HG03159 (cell line): ENCODE data around the gene CPEB3.
"Not testable (repeated sequence)": the region's sequence is repeated elsewhere in the genome, so short reads cannot be mapped to it uniquely, and the experiment has no call there.

ENCODE experiments used
- ATAC-seq: cut with Tn5 transposase; IDR thresholded peaks from one replicate; pipeline ENCODE4 v1.9.1; 2021; ENCODE audit warnings: mild to moderate bottlenecking, moderate library complexity; ENCODE audit not compliant: unreplicated experiment

CPEB3 gene

DNA sequence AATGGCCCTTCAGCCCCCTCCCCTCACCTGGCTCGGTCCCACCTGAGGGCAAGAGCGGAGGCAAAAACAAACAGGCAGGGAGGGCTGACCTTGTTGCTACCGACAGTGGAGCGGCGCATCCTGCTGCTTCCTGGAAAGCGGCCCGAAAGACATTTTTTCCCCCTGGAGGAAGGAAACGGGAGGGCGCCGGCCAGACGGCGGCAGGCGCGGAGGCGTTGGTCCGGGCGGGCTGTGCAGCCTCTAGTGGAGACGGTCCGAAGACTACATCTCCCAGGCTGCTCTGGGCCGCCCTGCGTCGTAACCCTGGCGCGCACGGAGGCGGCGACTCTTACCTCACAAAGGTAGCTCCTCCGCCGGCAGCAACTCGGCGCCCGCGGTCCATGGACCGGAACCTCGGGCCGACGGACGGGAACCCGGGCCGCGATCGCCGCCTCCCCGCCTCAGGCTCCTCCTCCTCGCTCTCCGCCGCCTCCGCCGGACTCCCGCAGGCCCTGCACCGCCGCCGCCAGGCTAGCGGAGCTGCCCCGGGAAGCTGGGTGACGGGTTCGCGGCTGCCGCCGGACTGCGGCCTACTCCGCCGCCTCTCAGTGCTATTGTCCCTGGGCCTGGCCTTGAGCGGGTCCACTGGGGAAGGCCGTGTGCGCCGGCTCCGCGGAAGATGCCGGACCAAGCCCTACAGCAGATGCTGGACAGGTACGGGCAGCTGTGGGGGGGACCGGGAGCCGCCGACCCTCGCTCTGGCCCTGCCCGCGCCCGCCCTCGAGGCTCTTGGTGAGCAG lies at the start of gene CPEB3, which contains the start of gene MARCHF5:
TSS of gene CPEB3 (minus strand) at position 242 of the 779 bp plus-strand sequence. CDS start 50,728 bp downstream, outside the sequence.
TSS of gene MARCHF5 (plus strand) at position 331 of the 779 bp plus-strand sequence. CDS start at position 659, 328 bp downstream.
- ATAC-seq: peak; percentile 99

DNA sequence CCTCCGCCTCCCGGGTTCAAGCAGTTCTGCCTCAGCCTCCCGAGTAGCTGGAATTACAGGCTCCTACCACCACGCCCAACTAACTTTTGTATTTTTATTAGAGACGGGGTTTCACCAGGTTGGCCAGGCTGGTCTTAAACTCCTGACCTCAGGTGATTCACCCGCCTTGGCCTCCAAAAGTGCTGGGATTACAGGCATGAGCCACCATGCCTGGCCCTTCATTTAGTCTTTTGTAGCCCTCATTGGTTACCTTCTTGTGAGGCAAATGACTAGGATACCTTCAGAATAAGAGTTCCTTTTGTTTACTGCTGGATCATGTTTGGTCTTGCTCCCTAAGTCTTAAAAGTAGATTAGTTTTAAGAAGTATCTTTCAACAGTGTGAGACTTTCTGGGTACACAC lies 39.0 kb upstream of the CPEB3 start:
- not testable (repeated sequence) for ATAC-seq

DNA sequence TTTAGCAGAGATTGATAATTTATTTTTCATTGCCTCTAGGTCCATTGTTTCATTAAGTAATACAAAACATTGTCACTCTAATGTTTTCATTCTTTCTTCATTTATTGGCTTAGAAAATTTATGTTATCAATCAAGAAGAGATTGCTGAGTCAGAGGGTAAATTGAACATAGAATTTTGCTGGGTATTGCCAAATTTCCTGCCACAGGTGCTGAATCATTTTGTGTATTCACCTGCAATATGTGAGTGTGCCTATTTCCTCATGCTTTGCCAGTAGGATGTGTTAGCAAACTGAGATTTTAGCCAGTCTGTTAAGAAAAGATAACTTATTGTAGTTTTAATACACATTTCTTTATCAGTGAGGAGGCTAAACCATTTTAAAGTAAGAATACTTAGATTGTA lies 38.1 kb upstream of the CPEB3 start:
- ATAC-seq: no peak

DNA sequence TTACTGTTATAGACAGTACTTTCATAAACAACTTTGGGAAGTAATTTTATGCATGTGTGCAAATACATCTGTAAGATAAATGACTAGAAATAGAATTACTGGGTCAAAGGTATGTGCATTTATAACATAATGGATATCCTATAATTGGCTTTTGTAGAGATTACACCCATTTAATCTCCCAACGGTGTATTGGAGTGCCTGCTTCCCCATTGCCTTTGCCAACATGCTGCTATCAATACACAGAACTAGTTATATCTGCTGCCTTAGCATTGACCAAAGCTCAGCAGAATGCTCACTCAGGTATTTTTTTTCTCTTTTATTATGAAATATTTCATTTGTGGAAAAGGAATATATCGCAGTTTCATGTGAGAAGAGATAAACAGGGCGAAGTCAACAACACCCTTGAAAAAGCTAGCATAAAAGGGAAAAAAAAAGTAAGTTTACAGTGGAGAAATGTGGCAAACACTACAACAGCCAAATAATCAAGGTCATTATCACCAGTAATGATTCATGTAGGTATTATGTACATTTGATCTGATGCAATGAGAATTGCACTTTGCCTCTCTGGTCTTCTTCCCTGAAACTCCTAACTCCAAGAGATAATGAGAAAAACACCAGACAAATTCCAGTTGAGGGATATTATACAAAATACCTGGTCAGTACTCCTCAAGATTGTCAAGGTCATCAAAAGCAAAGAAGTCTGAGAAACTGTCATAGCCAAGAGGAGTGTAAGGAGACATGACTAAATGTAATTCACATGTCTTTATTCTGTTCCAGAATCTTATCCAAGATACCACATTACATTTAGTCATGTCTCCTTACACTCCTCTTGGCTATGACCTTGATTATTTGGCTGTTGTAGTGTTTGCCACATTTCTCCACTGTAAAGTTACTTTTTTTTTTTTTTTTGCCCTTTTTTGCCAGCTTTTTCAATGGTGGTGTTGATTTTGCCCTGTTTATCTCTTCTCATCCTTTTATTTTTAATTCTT lies 36.9 kb upstream of the CPEB3 start:
- no peak for ATAC-seq

DNA sequence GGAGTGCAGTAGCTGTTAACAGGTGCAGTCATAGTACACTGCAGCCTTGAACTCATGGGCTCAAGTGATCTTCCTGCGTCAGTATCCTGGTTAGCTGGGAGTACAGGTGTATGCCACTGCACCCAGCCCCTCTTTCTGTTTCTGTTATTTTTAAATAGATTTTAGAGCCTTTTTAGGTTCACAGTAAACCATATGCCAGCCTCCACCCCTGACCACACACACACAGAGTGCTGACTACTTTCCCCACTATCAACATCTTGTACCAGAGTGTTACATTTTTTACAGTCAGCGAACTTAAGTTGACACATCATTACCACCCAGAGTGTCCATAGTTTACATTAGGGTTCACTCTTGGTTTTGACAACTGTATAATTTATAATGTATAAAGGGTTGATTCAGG lies 32.2 kb upstream of the CPEB3 start:
- no peak for ATAC-seq

DNA sequence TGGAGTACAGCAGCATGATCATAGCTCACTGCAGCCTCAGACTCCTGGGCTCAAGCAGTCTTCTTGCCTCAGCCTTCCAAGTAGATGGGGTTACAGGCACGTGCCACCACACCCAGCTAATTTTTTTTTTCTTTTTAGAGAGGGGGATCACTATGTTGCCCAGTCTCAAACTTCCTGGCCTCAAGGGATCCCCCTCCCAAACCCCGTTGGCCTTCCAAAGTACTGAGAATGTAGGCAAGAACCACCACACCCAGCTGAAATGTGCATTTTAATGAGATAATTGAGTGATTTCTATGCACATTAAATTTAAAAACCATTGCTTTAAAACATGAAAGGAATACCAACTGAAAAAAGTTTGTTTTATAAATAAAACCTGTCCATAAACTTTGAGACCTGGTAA lies 25.7 kb upstream of the CPEB3 start:
- no peak for ATAC-seq

DNA sequence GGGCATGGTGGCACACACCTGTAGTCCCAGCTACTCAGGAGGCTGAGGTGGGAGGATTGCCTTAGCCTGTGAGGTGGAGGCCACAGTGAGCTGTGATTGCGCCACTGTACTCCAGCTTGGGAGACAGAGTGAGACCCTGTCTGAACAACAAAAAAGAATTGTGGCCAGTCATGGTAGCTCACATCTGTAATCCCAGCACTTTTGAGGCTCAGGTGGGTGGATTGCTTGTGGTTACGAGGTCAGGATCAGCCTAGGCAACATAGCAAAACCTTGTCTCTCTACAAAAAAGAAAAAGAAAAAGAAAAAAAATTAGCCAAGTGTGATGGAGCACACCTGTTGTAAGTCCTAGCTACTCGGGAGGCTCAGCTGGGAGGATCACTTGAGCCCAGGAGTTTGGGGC lies 22.9 kb upstream of the CPEB3 start:
- no peak for ATAC-seq

DNA sequence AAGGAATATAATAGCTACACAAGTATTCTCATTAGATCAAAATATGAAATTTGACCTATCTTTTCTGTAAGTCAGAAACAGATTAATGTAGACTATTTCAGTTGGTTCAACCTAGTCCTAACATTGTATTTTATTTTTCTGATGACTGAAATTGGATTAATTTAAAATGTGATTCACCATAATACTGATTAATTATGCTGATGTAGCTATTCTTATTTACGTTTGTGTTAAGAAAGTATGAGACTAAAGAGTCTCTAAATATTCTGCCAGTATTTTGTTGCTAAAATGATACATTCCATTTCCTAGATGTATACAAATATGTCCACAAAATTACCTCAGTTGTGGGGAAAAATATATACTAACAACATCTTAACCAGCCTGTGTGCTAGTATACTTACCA lies 18.4 kb upstream of the CPEB3 start:
- no peak for ATAC-seq

DNA sequence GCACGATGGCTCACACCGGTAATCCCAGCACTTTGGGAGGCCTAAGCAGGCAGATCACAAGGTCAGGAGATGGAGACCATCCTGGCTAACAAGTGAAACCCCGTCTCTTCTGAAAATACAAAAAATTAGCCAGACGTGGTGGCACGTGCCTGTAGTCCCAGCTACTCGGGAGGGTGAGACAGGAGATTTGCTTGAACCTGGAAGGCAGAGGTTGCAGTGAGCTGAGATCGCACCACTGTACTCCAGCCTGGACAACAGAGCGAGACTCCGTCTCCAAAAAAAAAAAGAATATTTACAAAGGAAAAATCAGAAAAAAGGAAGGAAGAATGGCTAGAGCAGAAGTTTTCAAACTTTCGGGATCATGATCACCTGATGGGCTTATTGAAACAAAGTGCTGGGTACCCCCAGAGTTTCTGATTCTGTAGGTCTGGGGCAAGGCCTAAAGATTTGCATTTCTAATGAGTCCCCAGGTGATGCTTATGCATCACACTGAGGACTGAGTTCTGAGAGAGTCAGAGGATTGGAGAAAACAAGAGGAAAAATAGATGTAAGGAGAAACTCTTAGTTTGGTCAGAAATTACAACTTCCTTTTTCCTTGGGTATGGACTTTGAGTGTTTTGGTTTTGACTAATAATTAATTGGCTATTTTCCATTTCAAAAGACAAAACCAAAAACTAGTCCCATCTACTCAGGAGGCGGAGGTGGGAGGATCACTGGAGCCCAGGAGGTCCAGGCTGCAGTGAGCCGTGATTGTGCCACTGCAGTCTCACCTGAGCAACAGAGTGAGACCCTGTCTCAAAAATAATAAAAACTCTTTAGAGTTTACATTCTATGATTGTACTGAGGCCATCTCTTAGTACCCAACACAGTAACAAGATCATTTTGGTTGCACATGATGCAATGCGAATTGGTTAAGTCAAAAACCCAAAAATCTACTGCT lies 14.5 kb upstream of the CPEB3 start:
- no peak for ATAC-seq

DNA sequence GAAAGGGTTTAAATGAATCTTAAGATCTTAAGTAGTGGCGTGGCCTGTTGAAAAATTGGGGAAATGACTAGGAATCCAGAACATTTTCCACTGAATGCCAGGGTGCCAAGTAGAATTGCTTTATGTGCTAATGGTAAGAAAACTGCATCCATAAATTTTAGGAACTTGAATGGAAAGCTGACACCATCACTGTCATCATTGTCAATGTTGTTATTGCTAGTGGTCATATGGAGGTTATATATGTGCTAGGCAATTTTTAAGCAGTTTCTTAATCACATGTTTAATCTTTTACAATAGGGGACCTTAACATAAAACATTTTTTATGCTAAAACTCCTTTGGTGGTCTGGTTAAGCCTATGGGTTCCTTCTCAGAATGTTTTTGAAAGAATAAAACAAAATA lies 13.2 kb upstream of the CPEB3 start:
- ATAC-seq: no peak

DNA sequence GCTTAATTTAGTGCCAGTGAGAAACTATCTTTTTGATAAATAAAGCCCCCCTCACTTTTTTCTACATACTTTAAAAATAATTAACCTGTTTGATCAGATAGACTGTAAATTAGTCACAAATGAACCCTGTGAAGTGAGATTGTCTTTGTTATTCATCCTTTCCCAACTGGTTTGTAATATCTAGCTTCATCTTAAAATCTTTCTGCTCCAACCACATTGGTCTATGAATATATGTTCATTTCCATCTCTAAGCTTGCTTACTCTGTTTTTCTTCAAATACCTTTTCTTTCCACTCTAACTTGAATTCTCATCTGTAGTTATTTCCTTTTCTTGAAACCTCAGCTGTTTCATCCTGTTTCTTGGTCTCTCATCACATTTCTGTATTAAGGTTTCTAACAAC lies 12.2 kb upstream of the CPEB3 start:
- no peak for ATAC-seq

DNA sequence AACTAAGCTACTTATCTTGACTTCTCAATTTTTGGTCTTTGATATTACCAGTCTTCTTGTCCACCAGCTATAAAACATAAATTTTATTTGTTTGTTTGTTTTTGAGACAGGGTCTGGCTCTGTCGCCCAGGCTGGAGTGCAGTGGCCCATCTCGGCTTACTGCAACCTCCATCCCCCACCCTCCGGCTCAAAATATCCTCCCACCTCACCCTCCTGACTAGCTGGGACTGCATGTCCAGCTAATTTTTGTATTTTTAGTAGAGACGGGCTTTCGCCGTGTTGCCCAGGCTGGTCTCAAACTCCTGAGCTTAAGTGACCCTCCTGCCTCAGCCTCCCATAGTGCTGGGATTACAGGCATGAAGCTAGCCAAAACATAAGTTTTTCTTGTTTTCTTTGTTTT lies 7.6 kb upstream of the CPEB3 start:
- ATAC-seq: no peak

DNA sequence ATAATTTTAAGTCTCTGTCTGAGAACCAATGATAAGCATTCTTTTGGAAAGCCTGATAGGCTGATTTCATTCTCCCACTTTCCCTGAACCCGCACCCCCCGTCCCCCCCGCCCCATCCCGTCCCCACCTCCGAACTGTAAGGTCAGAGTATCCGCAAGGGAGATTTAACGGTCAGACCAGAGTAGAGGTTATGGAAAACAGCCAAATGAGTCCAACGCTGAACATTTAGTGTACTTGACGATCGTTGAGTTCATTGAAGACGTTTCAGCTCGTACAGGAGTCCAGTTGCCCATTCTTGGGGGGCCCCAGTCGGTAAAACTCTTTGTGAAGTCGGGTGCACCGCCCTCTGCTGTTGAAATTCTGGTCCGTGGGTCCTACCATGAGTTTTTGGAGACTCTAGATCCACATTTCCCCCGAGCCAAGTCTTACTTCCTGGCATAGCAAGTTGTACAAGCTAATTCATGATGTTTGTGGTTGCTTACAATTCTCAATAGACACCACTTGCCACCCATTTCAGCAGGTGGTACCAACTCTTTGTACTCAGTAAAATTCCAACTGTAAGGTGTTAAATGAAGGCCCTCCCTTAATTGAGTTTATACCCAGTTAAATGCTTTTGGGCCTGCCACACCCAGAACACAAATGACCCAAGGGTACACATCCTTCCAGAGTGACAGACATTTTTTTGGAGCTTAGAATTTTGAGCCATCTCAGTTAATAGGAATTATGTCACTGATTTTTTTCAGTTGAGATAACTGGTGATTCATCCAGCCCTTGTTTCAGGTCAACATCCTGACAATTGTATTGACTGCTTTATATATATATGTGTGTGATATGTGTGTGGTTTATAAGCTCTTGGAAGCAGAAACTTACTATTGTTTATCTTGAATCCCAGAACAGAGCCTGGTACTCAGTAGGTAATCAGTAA lies 1.3 kb upstream of the CPEB3 start:
- ATAC-seq: no peak

DNA sequence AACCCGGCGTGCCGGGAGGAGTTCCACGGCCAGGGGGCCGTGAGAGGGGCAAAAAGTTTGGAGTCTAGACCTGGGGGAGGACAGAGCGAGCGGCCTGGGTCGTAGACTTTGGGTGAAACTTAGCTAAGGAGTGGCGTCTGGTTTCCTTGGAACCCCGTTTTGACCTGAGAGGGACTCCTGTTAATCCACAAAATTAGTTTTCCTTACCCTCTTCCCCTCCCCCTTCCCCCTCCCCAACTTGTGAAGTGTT lies 663 bp upstream of the CPEB3 start:
- ATAC-seq: no peak

DNA sequence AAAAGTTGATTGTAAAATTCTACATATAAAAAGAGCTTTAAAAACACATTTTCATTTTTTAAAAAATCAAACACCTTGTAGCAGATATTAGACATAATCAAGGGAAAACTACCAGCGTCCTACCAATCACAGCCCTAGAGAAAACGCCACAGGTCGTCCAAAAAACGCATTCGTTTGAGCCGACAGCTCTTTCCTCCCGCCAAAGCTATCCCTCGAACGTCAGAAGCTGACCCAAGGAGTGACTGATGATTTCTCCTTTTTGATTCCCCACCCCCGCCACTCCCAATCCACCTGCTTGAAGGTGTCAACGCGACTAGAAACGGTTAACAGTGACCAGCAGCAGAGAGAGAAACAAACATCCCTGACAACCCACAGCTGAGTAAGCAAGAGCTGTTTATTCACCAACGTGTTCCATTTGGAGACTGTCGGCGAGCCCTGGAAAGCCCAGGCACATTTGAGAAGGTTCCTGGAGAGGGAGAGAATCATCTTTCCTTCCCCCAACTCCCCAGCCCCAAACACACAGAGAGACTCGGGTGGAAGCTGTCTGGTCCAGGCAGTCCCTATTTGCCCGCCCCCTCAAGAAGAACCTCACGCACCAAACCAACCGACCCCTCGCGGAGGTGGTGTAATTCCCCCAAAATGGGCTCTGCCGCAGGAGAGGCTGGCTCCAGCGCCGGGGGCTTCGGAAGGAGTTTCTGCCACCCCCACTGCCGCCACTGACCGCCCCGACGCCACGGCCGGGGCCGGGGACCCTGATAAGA lies 622 bp downstream of the CPEB3 start:
- peak; percentile 20 for ATAC-seq

DNA sequence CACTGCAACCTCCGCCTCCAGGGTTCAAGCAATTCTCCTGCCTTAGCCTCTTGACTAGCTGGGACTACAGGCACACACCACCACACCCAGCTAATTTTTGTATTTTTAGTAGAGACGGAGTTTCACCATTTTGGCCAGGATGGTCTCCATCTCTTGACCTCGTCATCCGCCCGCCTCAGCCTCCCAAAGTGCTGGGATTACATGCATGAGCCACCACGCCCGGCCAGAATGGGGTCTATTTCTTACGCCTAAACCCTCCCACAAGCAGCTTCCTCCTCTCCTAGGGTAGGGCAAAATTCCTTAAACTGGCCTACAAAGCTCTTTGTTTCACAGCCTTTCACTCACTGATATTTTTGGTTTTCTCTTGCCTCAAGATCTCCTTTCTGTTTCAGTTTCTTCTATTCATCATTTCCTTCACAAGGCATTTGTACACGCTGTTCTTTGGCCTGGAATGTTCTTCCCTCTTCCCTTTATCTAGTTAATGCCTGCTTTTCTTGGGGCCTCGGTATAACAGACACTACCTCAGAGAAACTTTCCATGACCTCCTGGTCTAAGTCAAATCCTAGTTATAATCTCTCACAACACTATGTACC lies 6.7 kb downstream of the CPEB3 start:
- no peak for ATAC-seq

DNA sequence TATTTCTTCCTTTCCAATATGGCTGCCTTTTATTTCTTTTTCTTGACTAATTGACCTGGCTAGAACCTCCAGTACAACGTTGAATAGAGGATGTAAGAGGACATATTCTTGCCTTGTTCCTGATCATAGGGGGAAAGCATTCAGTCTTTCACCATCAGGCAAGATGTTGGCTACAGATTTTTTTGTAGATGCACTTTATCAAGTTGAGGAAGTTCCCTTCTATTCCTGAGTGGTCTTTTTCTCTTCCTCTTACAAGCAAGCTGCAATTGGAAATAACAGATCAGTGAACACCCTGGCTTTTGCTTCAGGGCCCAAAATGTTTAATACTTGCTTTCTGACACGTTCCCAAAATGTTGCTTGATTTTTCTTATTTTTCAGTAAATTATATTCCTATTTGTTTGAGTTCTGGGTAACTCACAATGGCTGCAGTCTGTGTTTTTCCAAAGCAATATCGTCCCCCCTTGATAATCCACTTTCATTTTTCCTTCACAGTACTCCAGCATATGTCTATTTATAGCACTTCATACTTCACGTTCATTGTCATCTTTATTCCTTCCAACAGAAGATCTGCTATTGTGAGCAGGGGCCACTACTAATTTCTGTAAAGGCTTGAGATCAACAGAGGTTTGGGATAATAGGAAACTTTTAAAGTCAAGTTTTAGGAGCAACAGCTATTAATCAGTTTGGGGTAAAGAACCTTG lies 11.7 kb downstream of the CPEB3 start:
- no peak for ATAC-seq

DNA sequence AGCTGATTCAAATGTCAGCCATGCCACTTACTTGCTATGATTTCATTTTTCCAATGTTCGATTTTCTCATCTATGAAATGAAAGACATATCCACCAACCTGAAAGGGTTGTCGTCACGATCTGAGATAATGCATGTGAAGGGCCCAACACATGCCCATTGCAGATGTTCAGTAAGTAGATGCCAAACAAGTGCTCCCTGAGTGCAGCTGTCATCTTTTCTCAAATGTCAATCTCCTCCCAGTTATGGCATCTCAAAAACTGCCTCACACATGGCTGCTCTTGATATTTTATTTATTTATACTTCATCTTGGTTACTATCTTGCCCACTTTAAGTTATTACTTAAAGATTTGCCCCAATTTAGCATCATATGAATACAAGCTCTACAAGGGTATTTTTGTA lies 16.8 kb downstream of the CPEB3 start:
- ATAC-seq: no peak
